Neural cell (in vitro differentiated cells): ENCODE data around the gene SMCHD1. TPM values are rescaled to one million over a fixed set of nuclear protein-coding genes. Genes with fewer than 3 reads are reported as not detected.

ENCODE experiments used
- H2AFZ ChIP-seq: fragments of 200-600, 300-800 bp; sonication (generic), shearing (Covaris generic); 2 replicates; pipeline ENCODE4 v1.6.0; 2014; ENCODE audit warnings: low read depth, mild to moderate bottlenecking, antibody characterized with exemption, low read length, moderate library complexity
- H3F3A ChIP-seq: fragments of 200-600 bp; shearing (Covaris generic); 2 replicates; pipeline ENCODE4 v1.6.1; 2016; ENCODE audit warnings: mild to moderate bottlenecking, moderate library complexity, mixed read lengths, antibody characterized with exemption, low read length; ENCODE audit not compliant: insufficient read depth, poor library complexity, severe bottlenecking
- H3K27ac ChIP-seq: fragments of 200-600, 300-800 bp; sonication (generic), shearing (Covaris generic); 2 replicates; pipeline ENCODE4 v1.5.1; 2014; ENCODE audit warnings: mild to moderate bottlenecking, low read length, moderate library complexity
- H3K27me3 ChIP-seq: fragments of 300-800, 200-600 bp; sonication (generic), shearing (Covaris generic); 2 replicates; pipeline ENCODE4 v1.6.0; 2014; ENCODE audit warnings: mild to moderate bottlenecking, low read depth, low read length, moderate library complexity; ENCODE audit not compliant: insufficient read depth
- H3K36me3 ChIP-seq: fragments of 300-800, 200-600 bp; sonication (generic), shearing (Covaris generic); 2 replicates; pipeline ENCODE4 v1.5.1; 2014; ENCODE audit warnings: mild to moderate bottlenecking, antibody characterized with exemption, low read length, moderate library complexity; ENCODE audit not compliant: insufficient read depth
- H3K4me2 ChIP-seq: fragments of 300-800, 200-600 bp; sonication (generic), shearing (Covaris generic); 2 replicates; pipeline ENCODE4 v1.6.0; 2014; ENCODE audit warnings: mild to moderate bottlenecking, low read length
- H3K4me3 ChIP-seq: fragments of 300-800, 200-600 bp; sonication (generic), shearing (Covaris generic); 2 replicates; pipeline ENCODE4 v1.5.1; 2014; ENCODE audit warnings: mild to moderate bottlenecking, low read length, moderate library complexity
- H3K79me2 ChIP-seq: fragments of 200-600 bp; shearing (Covaris generic); replicated peaks from 2 replicates; pipeline ENCODE4 v1.6.0; 2014; ENCODE audit warnings: mild to moderate bottlenecking, low read length, moderate library complexity; ENCODE audit not compliant: insufficient read depth
- H3K9ac ChIP-seq: fragments of 300-800, 200-600 bp; sonication (generic), shearing (Covaris generic); 2 replicates; pipeline ENCODE4 v1.6.1; 2016; ENCODE audit warnings: mild to moderate bottlenecking, low read length, mixed read lengths
- H3K9me2 ChIP-seq: fragments of 200-600 bp; shearing (Covaris generic); 2 replicates; pipeline ENCODE4 v1.6.1; 2016; ENCODE audit warnings: mild to moderate bottlenecking, low read length, mixed read lengths; ENCODE audit not compliant: insufficient read depth
- H3K9me3 ChIP-seq: fragments of 200-600, 300-800 bp; sonication (generic), shearing (Covaris generic); 2 replicates; pipeline ENCODE4 v1.6.1; 2016; ENCODE audit warnings: mild to moderate bottlenecking, mixed run types, low read length, moderate library complexity, mixed read lengths
- H4K20me1 ChIP-seq: fragments of 200-600 bp; shearing (Covaris generic); 2 replicates; pipeline ENCODE4 v1.6.1; 2016; ENCODE audit warnings: mild to moderate bottlenecking, mixed run types; ENCODE audit not compliant: insufficient read depth
- CTCF ChIP-seq: fragments of 450-650 bp; IDR thresholded peaks from 2 replicates; pipeline ENCODE4 v1.5.1; 2014; ENCODE audit warnings: antibody characterized with exemption, mild to moderate bottlenecking, moderate library complexity; ENCODE audit not compliant: poor library complexity, severe bottlenecking
- EP300 ChIP-seq: fragments of 450-650 bp; conservative IDR thresholded peaks from 2 replicates; pipeline ENCODE4 v1.6.1; 2014; ENCODE audit warnings: antibody characterized with exemption, mild to moderate bottlenecking, moderate library complexity; ENCODE audit not compliant: poor library complexity, severe bottlenecking
- RAD21 ChIP-seq: fragments of 450-650 bp; conservative IDR thresholded peaks from 2 replicates; pipeline ENCODE4 v1.6.1; 2014; ENCODE audit warnings: antibody characterized with exemption, mild to moderate bottlenecking, moderate library complexity
- REST ChIP-seq: IDR thresholded peaks from 2 replicates; pipeline ENCODE4 v1.6.1; 2012; ENCODE audit warnings: borderline replicate concordance
- SMC3 ChIP-seq: fragments of 450-650 bp; conservative IDR thresholded peaks from 2 replicates; pipeline ENCODE4 v1.6.1; 2014; ENCODE audit warnings: antibody characterized with exemption, mild to moderate bottlenecking, moderate library complexity; ENCODE audit not compliant: poor library complexity
- polyA plus RNA-seq: library from polyadenylated mRNA; depleted of rRNA; stranded (reverse); fragments of >200 nt; gene quantifications from 2 replicates; pipeline ENCODE4 v1.2.3, GENCODE V29; 2014

Gene SMCHD1
- polyA plus RNA-seq, 1 donor from 2014 or later: 49.4 TPM

- Histone ChIP-seq H3K4me3 (no peak overlapping the region), H3K79me2 (no peaks in the 10 kb centered on the region), H3K36me3 (no peaks in the 10 kb centered on the region), H3K27me3 (no peaks in the 10 kb centered on the region), H2AFZ (no peak overlapping the region), H4K20me1 (no peaks in the 10 kb centered on the region), H3K9ac (no peak overlapping the region), H3K4me2 (no peak overlapping the region), H3K27ac (no peak overlapping the region), H3K9me3 (no peaks in the 10 kb centered on the region), H3F3A (no peaks in the 10 kb centered on the region), H3K9me2 (no peaks in the 10 kb centered on the region)
- TF ChIP-seq CTCF (no peak), EP300 (no peak), RAD21 (no peak), REST (no peak), SMC3 (no peak)
Measured at GRCh38 chr18:2792395-2792794, 136.9 kb downstream of the SMCHD1 start.

GRCh38 chr18:2794159-2794558, 138.6 kb downstream of the SMCHD1 start:
- Histone ChIP-seq H3K4me3 (no peak overlapping the region), H3K79me2 (no peaks in the 10 kb centered on the region), H3K9ac (no peak overlapping the region), H3K9me2 (no peaks in the 10 kb centered on the region), H3K27me3 (no peaks in the 10 kb centered on the region), H3F3A (no peaks in the 10 kb centered on the region), H2AFZ (no peak overlapping the region), H3K4me2 (no peak overlapping the region), H3K27ac (no peak overlapping the region), H3K9me3 (no peaks in the 10 kb centered on the region), H4K20me1 (no peaks in the 10 kb centered on the region), H3K36me3 (no peaks in the 10 kb centered on the region)
- no peak for TF ChIP-seq REST
- TF ChIP-seq RAD21: no peak
